K562 (cell line): ENCODE data around the gene NEURL1. TPM values are rescaled to one million over a fixed set of nuclear protein-coding genes. Genes with fewer than 3 reads are reported as not detected.

Source experiments
- ATAC-seq: fragments of 200-7000 bp; cut with Tn5 transposase; 3 replicates; pipeline ENCODE4 v1.9.1; 2020; ENCODE audit warnings: moderate library complexity
- BruUV-seq: library from RNA; stranded (reverse); fragments of 400-500 nt; replicated peaks from 2 replicates; lab custom pipeline; 2021; lab: Mats Ljungman, UMichigan
- CTCF ChIA-PET: fragments of 300-600 bp; formaldehyde crosslinking; extraction: SDS; loops from one replicate; lab custom pipeline; 2021; ENCODE audit warnings: low intra/inter-chr PET ratio; lab: Yijun Ruan, JAX
- POLR2A ChIA-PET: fragments of 300-600, 350-650 bp; sonication (Branson Sonifier 250); formaldehyde crosslinking; extraction: SDS; loops from one replicate; lab custom pipeline; 2021; ENCODE audit warnings: antibody characterized with exemption, inconsistent platforms; lab: Yijun Ruan, JAX
- DNase-seq, 4 experiments: peaks; one replicate each; pipeline versions ENCODE4 v3.0.0 to v3.0.0-alpha.2; 2011 to 2018; ENCODE audit warnings: low spot score in 3 of 4, mixed read lengths in 3 of 4; ENCODE audit errors: extremely low read depth in 1 of 4
- FAIRE-seq: peaks from 2 replicates; lab custom pipeline; 2011; peaks lifted over from hg19 to GRCh38; lab: Jason Lieb, UNC
- H2AFZ ChIP-seq: 2 replicates; pipeline ENCODE4 v1.6.0; 2011; ENCODE audit warnings: low read depth, low read length, control low read depth, inconsistent platforms
- H3K27ac ChIP-seq: fragments of 200-600 bp; 3 replicates; pipeline ENCODE4 v1.8.0; 2011; ENCODE audit warnings: low read depth, mild to moderate bottlenecking, control low read depth, inconsistent platforms, low read length, moderate library complexity, mixed read lengths; ENCODE audit errors: extremely low read depth
- H3K27me3 ChIP-seq, 2 experiments: fragments of 300-600 bp in 1 of 2; 2 replicates in 1 of 2; 3 replicates in 1 of 2; pipeline versions ENCODE4 v1.6.0 to v1.8.0; 2011; ENCODE audit warnings: inconsistent platforms in 2 of 2, low read length in 2 of 2, mild to moderate bottlenecking in 1 of 2, mixed read lengths in 1 of 2, moderate library complexity in 1 of 2; ENCODE audit not compliant: control insufficient read depth in 2 of 2, insufficient read depth in 2 of 2
- H3K36me3 ChIP-seq: fragments of 300-600 bp; 3 replicates; pipeline ENCODE4 v1.8.0; 2011; ENCODE audit warnings: mild to moderate bottlenecking, low read length, inconsistent platforms; ENCODE audit not compliant: control insufficient read depth, insufficient read depth
- H3K4me1 ChIP-seq, 2 experiments: fragments of 200-600 bp in 1 of 2; replicated peaks in 1 of 2; 2 replicates in 1 of 2; 3 replicates in 1 of 2; pipeline versions ENCODE4 v1.5.1 to v1.8.0; 2011; ENCODE audit warnings: inconsistent platforms in 2 of 2, low read length in 2 of 2, mild to moderate bottlenecking in 1 of 2, mixed read lengths in 1 of 2, moderate library complexity in 1 of 2; ENCODE audit not compliant: control insufficient read depth in 2 of 2, insufficient read depth in 2 of 2
- H3K4me2 ChIP-seq: 2 replicates; pipeline ENCODE4 v1.6.1; 2011; ENCODE audit warnings: low read length, control low read depth, inconsistent platforms, mixed read lengths; ENCODE audit not compliant: insufficient read depth
- H3K4me3 ChIP-seq: fragments of 200-600 bp; sonication (generic), shearing (Covaris generic); 2 replicates; pipeline ENCODE4 v1.5.1; 2016; ENCODE audit warnings: control low read depth, inconsistent platforms
- H3K79me2 ChIP-seq: fragments of 200-600 bp; 3 replicates; pipeline ENCODE4 v1.8.0; 2011; ENCODE audit warnings: low read length, inconsistent platforms; ENCODE audit not compliant: control insufficient read depth, insufficient read depth
- H3K9ac ChIP-seq, 2 experiments: 2 replicates each; pipeline versions ENCODE4 v1.6.0 to v1.6.1; 2011; ENCODE audit warnings: low read depth in 2 of 2, low read length in 2 of 2, control low read depth in 1 of 2, inconsistent platforms in 1 of 2, mild to moderate bottlenecking in 1 of 2, mixed read lengths in 1 of 2; ENCODE audit not compliant: insufficient read depth in 1 of 2
- H3K9me1 ChIP-seq: one replicate; pipeline ENCODE4 v1.6.0; 2011; ENCODE audit warnings: inconsistent platforms, mild to moderate bottlenecking, low read length, moderate library complexity; ENCODE audit not compliant: control insufficient read depth, insufficient read depth
- H3K9me3 ChIP-seq: replicated peaks from 2 replicates; pipeline ENCODE4 v1.5.1; 2011; ENCODE audit warnings: low read depth, low read length, inconsistent platforms; ENCODE audit not compliant: control insufficient read depth, insufficient read depth
- H4K20me1 ChIP-seq: replicated peaks from 2 replicates; pipeline ENCODE4 v1.6.1; 2011; ENCODE audit warnings: low read length, inconsistent platforms, mixed read lengths; ENCODE audit not compliant: control insufficient read depth, insufficient read depth
- ADNP ChIP-seq: fragments of 200-800 bp; sonication (Bioruptor generic); IDR thresholded peaks from 2 replicates; pipeline ENCODE4 v1.6.1; 2016; ENCODE audit warnings: missing genetic modification characterization, missing compliant biosample characterization
- ARNT ChIP-seq, 2 experiments: fragments of 450-650 bp; IDR thresholded peaks; 2 replicates each; pipeline ENCODE4 v1.6.1; 2016; ENCODE audit warnings: mild to moderate bottlenecking in 1 of 2
- CBFB ChIP-seq: sonication (generic); formaldehyde crosslinking; IDR thresholded peaks from 2 replicates; pipeline ENCODE4 v1.4.0; 2020; ENCODE audit warnings: mild to moderate bottlenecking, missing genetic modification reagents
- EWSR1 ChIP-seq: fragments of 450-650 bp; IDR thresholded peaks from 2 replicates; pipeline ENCODE4 v1.6.1; 2018; ENCODE audit warnings: borderline replicate concordance, mild to moderate bottlenecking, low read depth, moderate library complexity; ENCODE audit not compliant: partially characterized antibody
- ZBTB17 ChIP-seq: fragments of 450-650 bp; formaldehyde crosslinking; IDR thresholded peaks from 2 replicates; pipeline ENCODE4 v1.4.0; 2020; ENCODE audit warnings: mild to moderate bottlenecking
- ZNF140 ChIP-seq: fragments of 250-450 bp; sonication (Bioruptor Pico); IDR thresholded peaks from 2 replicates; pipeline ENCODE4 v1.8.0; 2021; ENCODE audit warnings: moderate library complexity, mild to moderate bottlenecking, inconsistent platforms
- WGBS: fragments of 100-300 bp; shearing (Covaris generic); methylation state at CpG from one replicate; pipeline ENCODE4 v1.1.6; 2016; ENCODE audit warnings: low coverage, mixed read lengths; ENCODE audit not compliant: insufficient coverage; ENCODE audit errors: missing lambda C conversion rate; 5-methylcytosine and 5-hydroxymethylcytosine counted together
- in situ Hi-C: fragments of 300-500 bp; cut with MboI; formaldehyde crosslinking; loops from 4 replicates; pipeline ENCODE4 v1.15.0; 2018; ENCODE audit warnings: inconsistent platforms, mixed read lengths
- intact Hi-C: fragments of 100-400 bp; cut with micrococcal nuclease; formaldehyde crosslinking; loops from 2 replicates; pipeline ENCODE4 v1.14.2; 2022
- polyA plus RNA-seq, 8 experiments: library from polyadenylated mRNA; depleted of rRNA in 4 of 8; stranded (reverse) in 5 of 8; unstranded in 3 of 8; fragments of >200 nt; fragmentation: Nextera tagmentation in 2 of 8; fragmentation: Illumina TruSeq in 1 of 8; extraction: Ambion mirVana in 2 of 8; extraction: Trizol in 1 of 8; gene quantifications; 2 replicates each; pipeline versions ENCODE4 v1.2.1 to v1.2.3, GENCODE V29; 2011 to 2014; ENCODE audit warnings: inconsistent platforms in 1 of 8, missing spikeins in 1 of 8
- total RNA-seq, 7 experiments: library from RNA; depleted of rRNA in 6 of 7; stranded (reverse); fragments of >200 nt in 6 of 7; fragmentation: Illumina TruSeq in 2 of 7; extraction: Trizol in 2 of 7; gene quantifications; 2 replicates each; pipeline versions ENCODE4 v1.2.1 to v1.2.3, GENCODE V29; 2011 to 2021; ENCODE audit warnings: low replicate concordance in 1 of 7

Gene NEURL1
- total and polyA plus RNA-seq, 9 of the 15 experiments (the other 6 are each of a cell fraction or from before 2014, with no cell fraction given): 0.01 to 0.45 (median 0.16) TPM; not detected in 5

- Histone ChIP-seq H3K27me3 (peaks cover 0 to 30% of the 10 kb centered on the region in 2 experiments; a peak in 3 of 5 replicates), H3K9me1 (no peaks in the 10 kb centered on the region), H3K4me3 (no peak overlapping the region), H2AFZ (no peak overlapping the region), H3K27ac (no peak overlapping the region), H3K4me1 (peaks cover 0 to 10% of the 10 kb centered on the region in 2 experiments; a peak in 1 of 5 replicates), H4K20me1 (no peaks in the 10 kb centered on the region), H3K79me2 (no peaks in the 10 kb centered on the region), H3K4me2 (no peak overlapping the region), H3K9ac (no peak overlapping the region), H3K36me3 (no peaks in the 10 kb centered on the region), H3K9me3 (no peaks in the 10 kb centered on the region)
- intact Hi-C loops: loop anchor here (10.0 kb wide), 1 partner anchor 148 kb away; no protein-coding TSS in a partner anchor
- TF ChIP-seq ADNP (tag) (no peak), CBFB (no peak), ARNT (IDR thresholded peaks at IDR 0.05) (no peak), ZBTB17 (no peak), EWSR1 (no peak), ZNF140 (CRISPR knock-in tag) (no peak)
- ChIA-PET CTCF (no interaction called here), POLR2A (interaction anchor here (0.5 to 1.0 kb wide), 2 partner anchors 15 to 340 kb away, joined by 3 read pairs; no protein-coding TSS in a partner anchor)
- no peak for ATAC-seq
- DNase-seq: no peak
- BruUV-seq: no TSS peak
- WGBS: 0% methylated on average over 4 of the region's 4 CpGs
- in situ Hi-C loops: no loop called here
- no peak for FAIRE-seq
These were observed 68.9 kb downstream of the NEURL1 start for GRCh38 chr10:103562383-103562782.
